HepG2 (cell line): ENCODE data around the gene SCAI. TPM values are rescaled to one million over a fixed set of nuclear protein-coding genes. Genes with fewer than 3 reads are reported as not detected.

Experiments used
- ATAC-seq: fragments of 200-7000 bp; cut with Tn5 transposase; 3 replicates; pipeline ENCODE4 v1.9.1; 2020; ENCODE audit warnings: mild to moderate bottlenecking, moderate library complexity
- BruUV-seq: library from RNA; stranded (reverse); fragments of 400-500 nt; replicated peaks from 2 replicates; lab custom pipeline; 2021; lab: Mats Ljungman, UMichigan
- CTCF ChIA-PET: fragments of 300-600 bp; formaldehyde crosslinking; extraction: SDS; loops from one replicate; lab custom pipeline; 2021; ENCODE audit warnings: low total read pairs, inconsistent platforms, low intra/inter-chr PET ratio; lab: Yijun Ruan, JAX
- POLR2A ChIA-PET: fragments of 350-600 bp; sonication (Branson Sonifier 250); formaldehyde crosslinking; loops from one replicate; lab custom pipeline; 2020; ENCODE audit warnings: antibody characterized with exemption, inconsistent platforms; lab: Yijun Ruan, JAX
- DNase-seq: peaks from one replicate; pipeline ENCODE4 v3.0.0-alpha.2; 2015; ENCODE audit warnings: low spot score
- FAIRE-seq: peaks from 3 replicates; lab custom pipeline; 2011; peaks lifted over from hg19 to GRCh38; lab: Jason Lieb, UNC
- H2AFZ ChIP-seq: one replicate; pipeline ENCODE4 v1.6.1; 2011; ENCODE audit warnings: low read length, inconsistent platforms
- H3K27ac ChIP-seq: fragments of 300-600 bp; 3 replicates; pipeline ENCODE4 v1.8.0; 2011; ENCODE audit warnings: mixed run types, mild to moderate bottlenecking, mixed read lengths, low read length, inconsistent platforms; ENCODE audit not compliant: insufficient read depth; ENCODE audit errors: extremely low read length
- H3K27me3 ChIP-seq, 2 experiments: fragments of 200-600 bp in 1 of 2; 2 replicates in 1 of 2; 3 replicates in 1 of 2; pipeline versions ENCODE4 v1.6.0 to v1.8.0; 2011; ENCODE audit warnings: low read length in 2 of 2, mild to moderate bottlenecking in 2 of 2, moderate library complexity in 2 of 2, inconsistent platforms in 1 of 2; ENCODE audit not compliant: insufficient read depth in 2 of 2, control insufficient read depth in 1 of 2
- H3K36me3 ChIP-seq, 2 experiments: fragments of 200-600 bp in 1 of 2; replicated peaks in 1 of 2; 2 replicates in 1 of 2; 3 replicates in 1 of 2; pipeline versions ENCODE4 v1.5.1 to v1.8.0; 2011; ENCODE audit warnings: low read length in 2 of 2, inconsistent platforms in 1 of 2; ENCODE audit not compliant: insufficient read depth in 2 of 2, control insufficient read depth in 1 of 2
- H3K4me1 ChIP-seq: 2 replicates; pipeline ENCODE4 v1.5.1; 2012; ENCODE audit warnings: low read length, inconsistent platforms; ENCODE audit not compliant: insufficient read depth
- H3K4me2 ChIP-seq: 2 replicates; pipeline ENCODE4 v1.6.0; 2011; ENCODE audit warnings: low read depth, low read length, inconsistent platforms
- H3K4me3 ChIP-seq, 3 experiments: fragments of 200-600 bp in 1 of 3; sonication (generic), shearing (Covaris generic) in 1 of 3; replicated peaks in 1 of 3; 2 replicates each; pipeline ENCODE4 v1.5.1; 2011 to 2016; ENCODE audit warnings: low read length in 3 of 3, inconsistent platforms in 2 of 3, low read depth in 2 of 3, mild to moderate bottlenecking in 2 of 3, control low read depth in 1 of 3, mixed read lengths in 1 of 3; ENCODE audit not compliant: insufficient read depth in 1 of 3
- H3K79me2 ChIP-seq: one replicate; pipeline ENCODE4 v1.6.1; 2011; ENCODE audit warnings: low read length, inconsistent platforms; ENCODE audit not compliant: insufficient read depth
- H3K9ac ChIP-seq: 2 replicates; pipeline ENCODE4 v1.6.0; 2011; ENCODE audit warnings: mild to moderate bottlenecking, low read depth, low read length, inconsistent platforms; ENCODE audit not compliant: insufficient read depth
- H3K9me3 ChIP-seq: 2 replicates; pipeline ENCODE4 v1.5.1; 2012; ENCODE audit warnings: mild to moderate bottlenecking, low read length
- H4K20me1 ChIP-seq: 2 replicates; pipeline ENCODE4 v1.6.0; 2011; ENCODE audit warnings: inconsistent platforms, mild to moderate bottlenecking, low read length, moderate library complexity; ENCODE audit not compliant: insufficient read depth
- ARID3A ChIP-seq: IDR thresholded peaks from 2 replicates; pipeline ENCODE4 v1.6.1; 2012; ENCODE audit warnings: low read depth, low read length, improper control_type of control experiment
- CEBPG ChIP-seq: IDR thresholded peaks from 2 replicates; pipeline ENCODE4 v1.6.1; 2016
- GATAD1 ChIP-seq: IDR thresholded peaks from 2 replicates; pipeline ENCODE4 v1.6.1; 2016; ENCODE audit warnings: missing genetic modification reagents, missing compliant biosample characterization
- KLF11 ChIP-seq: IDR thresholded peaks from 2 replicates; pipeline ENCODE4 v1.6.1; 2016; ENCODE audit warnings: missing compliant biosample characterization
- NFE2L2 ChIP-seq: fragments of 150-350 bp; IDR thresholded peaks from 2 replicates; pipeline ENCODE4 v1.6.1; 2014; ENCODE audit warnings: low read length
- NFKBIZ ChIP-seq: IDR thresholded peaks from 2 replicates; pipeline ENCODE4 v1.6.1; 2018; ENCODE audit warnings: missing genetic modification reagents, missing compliant biosample characterization
- PLRG1 ChIP-seq: fragments of 450-650 bp; conservative IDR thresholded peaks from 2 replicates; pipeline ENCODE4 v1.6.1; 2016
- RXRB ChIP-seq: IDR thresholded peaks from 2 replicates; pipeline ENCODE4 v1.6.1; 2016; ENCODE audit warnings: borderline replicate concordance, missing genetic modification reagents, missing compliant biosample characterization
- SMAD3 ChIP-seq: sonication (generic); formaldehyde crosslinking; IDR thresholded peaks from 2 replicates; pipeline ENCODE4 v1.4.0; 2020; ENCODE audit warnings: missing genetic modification reagents
- SMC3 ChIP-seq: IDR thresholded peaks from 2 replicates; pipeline ENCODE4 v1.6.1; 2011; ENCODE audit warnings: low read length, improper control_type of control experiment
- TBX2 ChIP-seq: sonication (generic); formaldehyde crosslinking; IDR thresholded peaks from 2 replicates; pipeline ENCODE4 v1.5.0; 2020; ENCODE audit warnings: missing genetic modification reagents, mild to moderate bottlenecking, borderline replicate concordance
- TOPORS ChIP-seq: sonication (generic); formaldehyde crosslinking; IDR thresholded peaks from 2 replicates; pipeline ENCODE4 v1.8.0; 2023; ENCODE audit warnings: mild to moderate bottlenecking, missing genetic modification reagents
- ZFP90 ChIP-seq: sonication (generic); formaldehyde crosslinking; IDR thresholded peaks from 2 replicates; pipeline ENCODE4 v1.8.0; 2022; ENCODE audit warnings: missing genetic modification reagents, mild to moderate bottlenecking, inconsistent platforms, borderline replicate concordance
- ZNF331 ChIP-seq: sonication (generic); formaldehyde crosslinking; IDR thresholded peaks from 2 replicates; pipeline ENCODE4 v1.4.0; 2020; ENCODE audit warnings: missing genetic modification reagents
- ZNF644 ChIP-seq: IDR thresholded peaks from 2 replicates; pipeline ENCODE4 v1.6.1; 2016; ENCODE audit warnings: low read depth
- WGBS: methylation state at CpG from one replicate; pipeline ENCODE4 v1.1.6; 2017; ENCODE audit warnings: low lambda C conversion rate; 5-methylcytosine and 5-hydroxymethylcytosine counted together
- in situ Hi-C: cut with HindIII; loops from 2 replicates; pipeline ENCODE4 v1.10.0; 2017; ENCODE audit warnings: low pct_unique_long_range_greater_than_20kb; ENCODE audit not compliant: extremely low pct_ligation_motif_present
- intact Hi-C: fragments of 100-400 bp; cut with micrococcal nuclease; formaldehyde crosslinking; loops from one replicate; pipeline ENCODE4 v1.10.0; 2022; ENCODE audit not compliant: unreplicated experiment
- polyA plus RNA-seq, 8 experiments: library from polyadenylated mRNA; depleted of rRNA in 3 of 8; stranded (reverse) in 7 of 8; unstranded in 1 of 8; fragments of >200 nt; fragmentation: Illumina TruSeq in 4 of 8; extraction: Trizol in 4 of 8; gene quantifications; 2 replicates each; pipeline versions ENCODE4 v1.2.1 to v1.2.3, GENCODE V29; 2011 to 2016; ENCODE audit warnings: low read depth in 4 of 8, missing spikeins in 1 of 8, mixed read lengths in 1 of 8; ENCODE audit not compliant: insufficient read depth in 1 of 8
- total RNA-seq, 5 experiments: library from RNA; depleted of rRNA; stranded (reverse); fragments of >200 nt; fragmentation: Illumina TruSeq; extraction: Trizol; gene quantifications; 2 replicates each; pipeline ENCODE4 v1.2.3, GENCODE V29; 2016; ENCODE audit warnings: low read depth in 1 of 5
- TF ChIP-seq, protein P1 (sequence below): IDR thresholded peaks from 2 replicates; pipeline ENCODE4 v1.6.1; 2016; ENCODE audit warnings: low read depth

Gene SCAI
- total and polyA plus RNA-seq, 2 of the 13 experiments (the other 11 are each of a cell fraction or from before 2014, with no cell fraction given): 4.4 to 8.4 TPM

DNA sequence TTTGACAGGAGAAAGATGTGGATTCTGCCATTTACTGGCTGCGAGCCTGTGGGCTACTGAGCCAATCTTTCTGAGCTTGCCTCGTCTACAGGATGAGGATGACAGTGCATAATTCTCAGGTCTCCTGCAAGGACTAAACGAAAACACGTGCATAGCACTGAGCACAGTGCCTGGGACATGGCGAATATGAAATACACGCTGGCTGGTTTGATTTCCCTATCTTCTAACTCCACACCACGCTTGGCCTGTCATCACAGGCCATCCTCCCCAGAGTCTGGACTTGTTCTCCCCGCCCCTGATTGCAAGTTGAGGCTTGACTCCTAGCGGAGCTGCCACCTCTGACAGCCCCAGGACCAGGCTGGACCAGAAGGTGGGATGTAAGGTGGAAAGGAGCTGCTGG lies 243.5 kb downstream of the SCAI start:
- Histone ChIP-seq H4K20me1 (no peaks in the 10 kb centered on the region), H3K4me2 (no peak overlapping the region), H3K4me1 (peaks cover 23% of the 10 kb centered on the region), H3K9ac (no peak overlapping the region), H3K9me3 (no peaks in the 10 kb centered on the region), H3K36me3 (peaks cover 7 to 18% of the 10 kb centered on the region in 2 experiments; a peak in 3 of 5 replicates), H3K27ac (no peak overlapping the region), H2AFZ (no peak overlapping the region), H3K79me2 (no peaks in the 10 kb centered on the region), H3K27me3 (no peaks in the 10 kb centered on the region), H3K4me3 (no peak overlapping the region)
- 96% methylated on average over 9 of the region's 9 CpGs for WGBS
- in situ Hi-C loops (no loop called here), intact Hi-C loops (no loop called here)
- CTCF ChIA-PET: no interaction called here
- DNase-seq (no peak), FAIRE-seq (no peak)
- POLR2A ChIA-PET: no interaction called here
- no TSS peak for BruUV-seq
- no peak for TF ChIP-seq PLRG1
- TF ChIP-seq NFE2L2: peak; percentile 38
- TF ChIP-seq, all 625 proteins: peak for 1
- ATAC-seq: no peak

DNA sequence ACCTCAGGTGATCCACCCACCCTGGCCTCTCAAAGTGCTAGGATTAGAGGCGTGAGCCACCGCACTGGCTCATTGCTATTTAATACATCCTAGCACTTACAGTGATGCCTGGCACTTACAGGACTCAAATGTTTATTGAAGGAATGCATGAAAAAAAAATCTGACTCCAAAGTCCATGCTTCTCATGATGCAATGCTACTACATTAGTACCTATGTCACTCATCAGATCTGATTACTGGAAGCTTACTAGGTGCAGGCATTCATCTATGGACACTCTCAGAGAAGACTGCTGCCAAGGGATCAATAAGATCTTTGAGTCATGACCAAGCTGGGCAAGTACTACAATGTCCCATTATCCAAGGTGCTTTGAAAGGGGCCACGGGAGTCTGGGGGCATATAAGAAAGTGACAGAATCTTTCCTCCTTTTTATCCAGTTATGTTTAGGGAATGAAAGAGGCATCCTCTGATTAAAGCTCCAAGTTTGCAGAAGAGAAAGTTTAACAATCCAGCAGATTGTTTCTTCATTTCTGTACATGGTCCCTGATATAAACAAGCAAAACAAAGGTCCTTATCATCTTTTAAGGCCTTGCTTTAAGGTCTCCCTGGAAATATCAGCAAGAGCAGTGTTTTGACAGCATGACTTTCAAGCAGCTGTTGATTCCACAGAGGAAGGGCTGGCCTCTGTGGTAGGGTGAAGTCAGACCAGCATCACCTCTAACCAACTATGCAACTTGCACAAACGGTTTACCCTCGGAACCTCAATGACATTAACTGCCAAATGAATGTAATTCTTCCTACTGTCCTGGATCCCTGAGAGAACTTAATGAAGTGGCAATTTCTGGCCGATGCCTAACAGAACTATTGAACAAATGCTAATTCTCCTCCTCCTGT lies 245.5 kb downstream of the SCAI start:
- Histone ChIP-seq H3K79me2 (no peaks in the 10 kb centered on the region), H3K4me2 (peak overlapping the region; percentile 20; the same call in 1 of the 2 replicates), H3K4me3 (no peak overlapping the region), H3K27me3 (no peaks in the 10 kb centered on the region), H3K9me3 (no peaks in the 10 kb centered on the region), H3K9ac (peak overlapping the region; percentile 15; the same call in 1 of the 2 replicates), H2AFZ (no peak overlapping the region), H3K4me1 (peaks cover 23% of the 10 kb centered on the region), H4K20me1 (no peaks in the 10 kb centered on the region), H3K27ac (peak overlapping the region; percentile 67), H3K36me3 (peaks cover 10 to 32% of the 10 kb centered on the region in 2 experiments; a peak in 4 of 5 replicates)
- DNase-seq: peak; percentile 91
- ATAC-seq: peak; percentile 93
- in situ Hi-C loops: no loop called here
- ChIA-PET CTCF (no interaction called here), POLR2A (interaction anchor here (0.6 to 1.7 kb wide), 4 partner anchors 13 to 344 kb away, joined by 3 to 8 read pairs (median 4); partner anchors contain the start of genes HSPA5 and RPL35)
- TSS peak; percentile 74 for BruUV-seq
- 62% methylated on average over 6 of the region's 6 CpGs for WGBS
- FAIRE-seq: peak; percentile 76
- intact Hi-C loops: no loop called here
- TF ChIP-seq ZNF644 (CRISPR knock-in tag) (0 out of 2 replicates have a peak, but pooled peaks have one; percentile 8), SMAD3 (CRISPR knock-in tag) (0 out of 2 replicates have a peak, but pooled peaks have one; percentile 80), RXRB (CRISPR knock-in tag) (peak; percentile 75), SMC3 (peak; percentile 18), TOPORS (CRISPR knock-in tag) (no peak), CEBPG (peak; percentile 97), ZFP90 (CRISPR knock-in tag) (no peak), ARID3A (peak; percentile 98), KLF11 (CRISPR knock-in tag) (peak; percentile 41; the same call in 1 of the 2 replicates), ZNF331 (peak; percentile 78; the same call in 1 of the 2 replicates), TBX2 (peak; percentile 45; the same call in 1 of the 2 replicates), GATAD1 (CRISPR knock-in tag) (peak; percentile 22; the same call in 1 of the 2 replicates), NFKBIZ (CRISPR knock-in tag) (peak; percentile 79; the same call in 1 of the 2 replicates)
- TF ChIP-seq, protein P1, sequence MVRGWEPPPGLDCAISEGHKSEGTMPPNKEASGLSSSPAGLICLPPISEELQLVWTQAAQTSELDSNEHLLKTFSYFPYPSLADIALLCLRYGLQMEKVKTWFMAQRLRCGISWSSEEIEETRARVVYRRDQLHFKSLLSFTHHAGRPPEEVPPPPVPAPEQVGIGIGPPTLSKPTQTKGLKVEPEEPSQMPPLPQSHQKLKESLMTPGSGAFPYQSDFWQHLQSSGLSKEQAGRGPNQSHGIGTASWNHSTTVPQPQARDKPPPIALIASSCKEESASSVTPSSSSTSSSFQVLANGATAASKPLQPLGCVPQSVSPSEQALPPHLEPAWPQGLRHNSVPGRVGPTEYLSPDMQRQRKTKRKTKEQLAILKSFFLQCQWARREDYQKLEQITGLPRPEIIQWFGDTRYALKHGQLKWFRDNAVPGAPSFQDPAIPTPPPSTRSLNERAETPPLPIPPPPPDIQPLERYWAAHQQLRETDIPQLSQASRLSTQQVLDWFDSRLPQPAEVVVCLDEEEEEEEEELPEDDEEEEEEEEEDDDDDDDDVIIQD: peak; percentile 40; the same call in 1 of the 2 replicates
